WTC11 (cell line): ENCODE results near the gene CENPF.

ENCODE experiments used
- ATF3 ChIP-seq: sonication (generic); formaldehyde crosslinking; conservative IDR thresholded peaks from 2 replicates; pipeline ENCODE4 v1.8.1; 2022; ENCODE audit warnings: mild to moderate bottlenecking, missing genetic modification reagents
- CBFB ChIP-seq: sonication (generic); formaldehyde crosslinking; IDR thresholded peaks from 2 replicates; pipeline ENCODE4 v1.8.1; 2022; ENCODE audit warnings: mild to moderate bottlenecking, low read depth, missing genetic modification reagents
- CTCF ChIP-seq: fragments of 200-600 bp; IDR thresholded peaks from 2 replicates; pipeline ENCODE4 v1.8.0; 2022; ENCODE audit warnings: antibody characterized with exemption
- ELF4 ChIP-seq: sonication (generic); formaldehyde crosslinking; IDR thresholded peaks from 2 replicates; pipeline ENCODE4 v1.8.1; 2022; ENCODE audit warnings: low read depth, mild to moderate bottlenecking, moderate library complexity, missing genetic modification reagents
- FOXJ3 ChIP-seq: sonication (generic); formaldehyde crosslinking; IDR thresholded peaks from 2 replicates; pipeline ENCODE4 v1.9.0; 2021; ENCODE audit warnings: missing genetic modification reagents, mild to moderate bottlenecking, borderline replicate concordance
- GRHL2 ChIP-seq: fragments of 250-450 bp; sonication (Bioruptor Pico); IDR thresholded peaks from 2 replicates; pipeline ENCODE4 v1.8.0; 2022; ENCODE audit warnings: mild to moderate bottlenecking, moderate library complexity; ENCODE audit not compliant: insufficient replicate concordance, severe bottlenecking
- MAX ChIP-seq: sonication (generic); formaldehyde crosslinking; IDR thresholded peaks from 2 replicates; pipeline ENCODE4 v1.8.0; 2022; ENCODE audit warnings: mild to moderate bottlenecking, missing genetic modification reagents
- NFYB ChIP-seq: sonication (generic); formaldehyde crosslinking; conservative IDR thresholded peaks from 2 replicates; pipeline ENCODE4 v1.8.0; 2022; ENCODE audit warnings: low read depth, missing genetic modification reagents
- PREB ChIP-seq: sonication (generic); formaldehyde crosslinking; IDR thresholded peaks from 2 replicates; pipeline ENCODE4 v1.8.1; 2022; ENCODE audit warnings: mild to moderate bottlenecking, missing genetic modification reagents, moderate library complexity, borderline replicate concordance
- USF2 ChIP-seq: sonication (generic); formaldehyde crosslinking; IDR thresholded peaks from 2 replicates; pipeline ENCODE4 v1.8.1; 2023; ENCODE audit warnings: mild to moderate bottlenecking, missing genetic modification reagents, moderate library complexity
- ZBTB21 ChIP-seq: sonication (generic); formaldehyde crosslinking; IDR thresholded peaks from 2 replicates; pipeline ENCODE4 v1.8.1; 2023; ENCODE audit warnings: mild to moderate bottlenecking, missing genetic modification reagents, borderline replicate concordance
- ZNF232 ChIP-seq: sonication (generic); formaldehyde crosslinking; IDR thresholded peaks from 2 replicates; pipeline ENCODE4 v1.8.0; 2022; ENCODE audit warnings: mild to moderate bottlenecking, missing genetic modification reagents

- TF ChIP-seq ATF3 (CRISPR knock-in tag), result no peak
- TF ChIP-seq MAX (CRISPR knock-in tag), result no peak
- TF ChIP-seq ELF4 (CRISPR knock-in tag), result no peak
- no peak for TF ChIP-seq CBFB
- no peak for TF ChIP-seq CTCF
- TF ChIP-seq ZNF232 (CRISPR knock-in tag), result no peak
- no peak for TF ChIP-seq NFYB (CRISPR knock-in tag)
- TF ChIP-seq FOXJ3 (CRISPR knock-in tag), result no peak
- TF ChIP-seq USF2 (CRISPR knock-in tag), result no peak
- TF ChIP-seq GRHL2 (CRISPR knock-in tag), result no peak
- no peak for TF ChIP-seq ZBTB21 (CRISPR knock-in tag)
- TF ChIP-seq PREB (CRISPR knock-in tag), result no peak
Measured at GRCh38 chr1:214615871-214616270, 12.9 kb downstream of the CENPF start.
